ENCODE measurements around the gene PCBP3.

The PCBP3 gene

GRCh38 chr21:45869121-45870007, 225.8 kb downstream of the PCBP3 start:
- intact Hi-C loops (cut with DNase I) = no loop called here

GRCh38 chr21:45870421-45870820, 226.9 kb downstream of the PCBP3 start:
- intact Hi-C loops (cut with DNase I) = no loop called here
- peak in 3 of 42 donors; percentile 13 to 18 (median 18) for DNase-seq

More at GRCh38 chr21:45869121-45870007, 225.8 kb downstream of the PCBP3 start:
- peak in 5 of 42 donors; percentile 10 to 41 (median 23) for DNase-seq

- peak in 6 of 42 donors; percentile 5 to 30 (median 11) for DNase-seq
- intact Hi-C loops (cut with DNase I) = no loop called here
Observed at GRCh38 chr21:45870851-45871615, 227.5 kb downstream of the PCBP3 start.

GRCh38 chr21:45871616-45872236, 228.2 kb downstream of the PCBP3 start:
- intact Hi-C loops (cut with DNase I) = no loop called here
- peak in 2 of 42 donors; percentile 4 to 9 for DNase-seq

GRCh38 chr21:45872471-45872870, 228.9 kb downstream of the PCBP3 start:
- intact Hi-C loops (cut with DNase I) = no loop called here
- DNase-seq = peak in 1 of 42 donors; percentile 29

- intact Hi-C loops (cut with DNase I) = no loop called here
- peak in 2 of 42 donors; percentile 3 to 25 for DNase-seq
Observed at GRCh38 chr21:45872902-45873301, 229.4 kb downstream of the PCBP3 start.

- intact Hi-C loops (cut with DNase I) = no loop called here
- peak in 2 of 42 donors; percentile 6 to 12 for DNase-seq
Observed at GRCh38 chr21:45873418-45873817, 229.9 kb downstream of the PCBP3 start.

- peak in 2 of 42 donors; percentile 17 to 36 for DNase-seq
- intact Hi-C loops (cut with DNase I) = no loop called here
Observed at GRCh38 chr21:45873866-45874265, 230.3 kb downstream of the PCBP3 start.

GRCh38 chr21:45874716-45875415, 231.3 kb downstream of the PCBP3 start:
- peak in 3 of 42 donors; percentile 8 to 25 (median 17) for DNase-seq
- intact Hi-C loops (cut with DNase I) = no loop called here

- peak in 1 of 42 donors; percentile 2 for DNase-seq
- intact Hi-C loops (cut with DNase I) = no loop called here
Observed at GRCh38 chr21:45875416-45875760, 231.9 kb downstream of the PCBP3 start.

- peak in 2 of 42 donors; percentile 8 to 20 for DNase-seq
- intact Hi-C loops (cut with DNase I) = no loop called here
Observed at GRCh38 chr21:45875881-45876280, 232.4 kb downstream of the PCBP3 start.

GRCh38 chr21:45876381-45877170, 233.1 kb downstream of the PCBP3 start:
- DNase-seq = peak in 8 of 42 donors; percentile 8 to 53 (median 27)
- intact Hi-C loops (cut with DNase I) = no loop called here

GRCh38 chr21:45877171-45877438, 233.6 kb downstream of the PCBP3 start:
- DNase-seq = no peak
- intact Hi-C loops (cut with DNase I) = no loop called here

GRCh38 chr21:45877821-45878469, 234.4 kb downstream of the PCBP3 start:
- intact Hi-C loops (cut with DNase I) = no loop called here
- DNase-seq = no peak

- intact Hi-C loops (cut with DNase I) = no loop called here
- peak in 41 of 42 donors; percentile 33 to 86 (median 69) for DNase-seq
Observed at GRCh38 chr21:45880097-45881068, 236.9 kb downstream of the PCBP3 start.

GRCh38 chr21:45882645-45883044, 239.1 kb downstream of the PCBP3 start:
- intact Hi-C loops (cut with DNase I) = no loop called here
- no peak for DNase-seq

- no peak for DNase-seq
- intact Hi-C loops (cut with DNase I) = no loop called here
Observed at GRCh38 chr21:45883090-45883489, 239.6 kb downstream of the PCBP3 start.

Measured in head of caudate nucleus (tissue), 42 donors.